Stimulated activated CD8-positive, alpha-beta memory T cell treated with anti-CD3 and anti-CD28 coated beads, Interleukin-12 subunit alpha, Interleukin-12 subunit beta, amount 100 ng/mL, for 24 hours (primary cell): ENCODE measurements around the gene MGAM2.

ENCODE experiments used
- DNase-seq: peaks from one replicate; pipeline ENCODE4 v3.0.0-alpha.2; 2020; ENCODE audit errors: extremely low read depth

The MGAM2 gene

GRCh38 chr7:142176901-142177300 lies 65.4 kb downstream of the MGAM2 start:
- DNase-seq: no peak

GRCh38 chr7:142177869-142178268 lies 66.4 kb downstream of the MGAM2 start:
- no peak for DNase-seq

GRCh38 chr7:142180426-142180825 lies 68.9 kb downstream of the MGAM2 start:
- no peak for DNase-seq

- DNase-seq: no peak
Observed at GRCh38 chr7:142181211-142181610, 69.7 kb downstream of the MGAM2 start.

- DNase-seq: no peak
Observed at GRCh38 chr7:142181966-142182365, 70.4 kb downstream of the MGAM2 start.

- DNase-seq: no peak
Observed at GRCh38 chr7:142185069-142185468, 73.6 kb downstream of the MGAM2 start.

GRCh38 chr7:142185801-142186200 lies 74.3 kb downstream of the MGAM2 start:
- no peak for DNase-seq

GRCh38 chr7:142188154-142188553 lies 76.6 kb downstream of the MGAM2 start:
- no peak for DNase-seq

- DNase-seq: no peak
Observed at GRCh38 chr7:142188846-142189245, 77.3 kb downstream of the MGAM2 start.

GRCh38 chr7:142194201-142194600 lies 82.7 kb downstream of the MGAM2 start:
- no peak for DNase-seq

- no peak for DNase-seq
Observed at GRCh38 chr7:142196066-142196840, 84.7 kb downstream of the MGAM2 start.

GRCh38 chr7:142200206-142200605 lies 88.7 kb downstream of the MGAM2 start:
- no peak for DNase-seq

- DNase-seq: no peak
Observed at GRCh38 chr7:142228537-142229104, 117.1 kb downstream of the MGAM2 start.

- DNase-seq: no peak
Observed at GRCh38 chr7:142231716-142232115, 120.2 kb downstream of the MGAM2 start.

- DNase-seq: no peak
Observed at GRCh38 chr7:142240546-142240945, 129.0 kb downstream of the MGAM2 start.

- DNase-seq: no peak
Observed at GRCh38 chr7:142243823-142244222, 132.3 kb downstream of the MGAM2 start.

- no peak for DNase-seq
Observed at GRCh38 chr7:142248166-142249160, 136.9 kb downstream of the MGAM2 start.

GRCh38 chr7:142249918-142250317 lies 138.4 kb downstream of the MGAM2 start:
- DNase-seq: no peak

- no peak for DNase-seq
Observed at GRCh38 chr7:142250705-142251104, 139.2 kb downstream of the MGAM2 start.

- DNase-seq: no peak
Observed at GRCh38 chr7:142257958-142258357, 146.4 kb downstream of the MGAM2 start, which contains the start of gene PRSS58. TSS of gene PRSS58 (minus strand) at chr7:142258058. CDS start at chr7:142257707, 351 bp downstream.

- DNase-seq: no peak
Observed at GRCh38 chr7:142263598-142264380, 152.3 kb downstream of the MGAM2 start.
